SK-N-SH treated with all-trans-retinoic acid at 6 μM for 48 hours (cell line): ENCODE measurements around the gene ZSCAN2.

Experiments
- ARNTL ChIP-seq: fragments of 450-650 bp; formaldehyde crosslinking; IDR thresholded peaks from 2 replicates; pipeline ENCODE4 v1.5.0; 2020; ENCODE audit warnings: low read depth, mild to moderate bottlenecking, moderate library complexity, borderline replicate concordance
- CREB5 ChIP-seq: fragments of 250-450 bp; sonication (Bioruptor Pico); IDR thresholded peaks from 2 replicates; pipeline ENCODE4 v1.5.1; 2020; ENCODE audit warnings: low read depth, mild to moderate bottlenecking, moderate library complexity
- CSDC2 ChIP-seq: fragments of 250-450 bp; sonication (Bioruptor Pico); IDR thresholded peaks from 2 replicates; pipeline ENCODE4 v1.5.0; 2020; ENCODE audit warnings: mild to moderate bottlenecking, moderate library complexity
- GLIS3 ChIP-seq: fragments of 250-450 bp; sonication (Bioruptor Pico); IDR thresholded peaks from 2 replicates; pipeline ENCODE4 v1.5.0; 2020; ENCODE audit warnings: mild to moderate bottlenecking, moderate library complexity
- RARB ChIP-seq: fragments of 250-450 bp; sonication (Bioruptor Pico); IDR thresholded peaks from 2 replicates; pipeline ENCODE4 v1.8.0; 2021; ENCODE audit warnings: mild to moderate bottlenecking, moderate library complexity
- SNAI2 ChIP-seq: fragments of 250-450 bp; sonication (Bioruptor Pico); IDR thresholded peaks from 2 replicates; pipeline ENCODE4 v1.5.0; 2020; ENCODE audit warnings: mild to moderate bottlenecking, moderate library complexity
- TCF4 ChIP-seq: fragments of 250-450 bp; sonication (Bioruptor Pico); IDR thresholded peaks from 2 replicates; pipeline ENCODE4 v1.8.0; 2021; ENCODE audit warnings: mild to moderate bottlenecking, moderate library complexity, borderline replicate concordance
- TOX ChIP-seq: fragments of 250-450 bp; sonication (Bioruptor Pico); IDR thresholded peaks from 2 replicates; pipeline ENCODE4 v1.8.0; 2021; ENCODE audit warnings: mild to moderate bottlenecking, moderate library complexity, borderline replicate concordance
- ZFP3 ChIP-seq: fragments of 250-450 bp; sonication (Bioruptor Pico); IDR thresholded peaks from 2 replicates; pipeline ENCODE4 v1.5.0; 2020; ENCODE audit warnings: mild to moderate bottlenecking, moderate library complexity

GRCh38 chr15:84661001-84661400 lies 60.2 kb downstream of the ZSCAN2 start:
- no peak for TF ChIP-seq RARB (CRISPR knock-in tag)
- no peak for TF ChIP-seq ZFP3 (CRISPR knock-in tag)
- no peak for TF ChIP-seq SNAI2 (CRISPR knock-in tag)
- no peak for TF ChIP-seq ARNTL
- TF ChIP-seq TCF4 = no peak
- no peak for TF ChIP-seq TOX (CRISPR knock-in tag)
- no peak for TF ChIP-seq CSDC2 (CRISPR knock-in tag)
- no peak for TF ChIP-seq GLIS3
- no peak for TF ChIP-seq CREB5 (CRISPR knock-in tag)
